Natural killer cell (primary cell): ENCODE results near the gene LRRC17. TPM values are rescaled to one million over a fixed set of nuclear protein-coding genes. Genes with fewer than 3 reads are reported as not detected.

ENCODE experiments used
- ATAC-seq, 3 donors: fragments of 150-1000 bp in 2 of 3; fragments of 200-7000 bp in 1 of 3; cut with Tn5 transposase; 1 replicate in 1 of 3; 2 replicates in 2 of 3; pipeline ENCODE4 v1.10.0; 2021; ENCODE audit warnings: mild to moderate bottlenecking in 2 of 3, moderate library complexity in 2 of 3
- DNase-seq, 2 donors: peaks; one replicate each; pipeline versions ENCODE4 v3.0.0 to v3.0.0-alpha.2; 2013 to 2021; ENCODE audit warnings: mixed read lengths in 1 of 2
- H3K27ac ChIP-seq: one replicate; pipeline ENCODE4 v1.5.1; 2013; ENCODE audit warnings: mild to moderate bottlenecking, low read length
- H3K27me3 ChIP-seq: one replicate; pipeline ENCODE4 v1.6.1; 2013; ENCODE audit warnings: low read length; ENCODE audit not compliant: control insufficient read depth, insufficient read depth
- H3K36me3 ChIP-seq: one replicate; pipeline ENCODE4 v1.6.1; 2013; ENCODE audit warnings: low read length; ENCODE audit not compliant: control insufficient read depth, insufficient read depth
- H3K4me1 ChIP-seq: one replicate; pipeline ENCODE4 v1.6.1; 2013; ENCODE audit warnings: low read length; ENCODE audit not compliant: control insufficient read depth, insufficient read depth
- H3K4me3 ChIP-seq: one replicate; pipeline ENCODE4 v1.5.1; 2013; ENCODE audit warnings: low read length
- H3K9me3 ChIP-seq: one replicate; pipeline ENCODE4 v1.6.1; 2013; ENCODE audit warnings: low read length; ENCODE audit not compliant: control insufficient read depth, insufficient read depth
- H3K27ac Mint-ChIP-seq, 2 donors: one replicate each; pipeline ENCODE4 v1.8.0; 2022; ENCODE audit warnings: mild to moderate bottlenecking in 2 of 2, mixed read lengths in 2 of 2, moderate library complexity in 1 of 2
- H3K27me3 Mint-ChIP-seq, 2 donors: one replicate each; pipeline ENCODE4 v1.8.0; 2022; ENCODE audit warnings: low read depth in 2 of 2, mixed read lengths in 2 of 2
- H3K36me3 Mint-ChIP-seq: one replicate; pipeline ENCODE4 v1.8.0; 2022; ENCODE audit warnings: mixed read lengths
- H3K4me1 Mint-ChIP-seq, 2 donors: one replicate each; pipeline ENCODE4 v1.8.0; 2022; ENCODE audit warnings: mixed read lengths in 2 of 2
- H3K4me3 Mint-ChIP-seq: one replicate; pipeline ENCODE4 v1.8.0; 2022; ENCODE audit warnings: mild to moderate bottlenecking, moderate library complexity, mixed read lengths
- H3K9me3 Mint-ChIP-seq, 2 donors: one replicate each; pipeline ENCODE4 v1.8.0; 2022; ENCODE audit warnings: mixed read lengths in 2 of 2
- WGBS: methylation state at CpG from one replicate; pipeline ENCODE4 v1.1.7; 2013; ENCODE audit warnings: missing lambda C conversion rate; ENCODE audit not compliant: insufficient coverage; 5-methylcytosine and 5-hydroxymethylcytosine counted together
- intact Hi-C: fragments of 100-400 bp; cut with micrococcal nuclease; formaldehyde crosslinking; loops from one replicate; pipeline ENCODE4 v1.14.2; 2022
- total RNA-seq, 4 donors: library from RNA; stranded (reverse); fragments of 120-200 nt in 1 of 4; gene quantifications; one replicate each; pipeline versions ENCODE4 v1.2.3 to v1.2.4, GENCODE V29; 2013 to 2022
- TF ChIP-seq, protein P1 (sequence below): fragments of 200-600 bp; IDR thresholded peaks from one replicate; pipeline ENCODE4 v1.8.0; 2022; ENCODE audit warnings: antibody characterized with exemption

LRRC17 gene
- total RNA-seq, 3 donors from 2014 or later (not counting 1 experiment from before 2014, with no cell fraction given): 0.63 TPM; not detected in 2

DNA sequence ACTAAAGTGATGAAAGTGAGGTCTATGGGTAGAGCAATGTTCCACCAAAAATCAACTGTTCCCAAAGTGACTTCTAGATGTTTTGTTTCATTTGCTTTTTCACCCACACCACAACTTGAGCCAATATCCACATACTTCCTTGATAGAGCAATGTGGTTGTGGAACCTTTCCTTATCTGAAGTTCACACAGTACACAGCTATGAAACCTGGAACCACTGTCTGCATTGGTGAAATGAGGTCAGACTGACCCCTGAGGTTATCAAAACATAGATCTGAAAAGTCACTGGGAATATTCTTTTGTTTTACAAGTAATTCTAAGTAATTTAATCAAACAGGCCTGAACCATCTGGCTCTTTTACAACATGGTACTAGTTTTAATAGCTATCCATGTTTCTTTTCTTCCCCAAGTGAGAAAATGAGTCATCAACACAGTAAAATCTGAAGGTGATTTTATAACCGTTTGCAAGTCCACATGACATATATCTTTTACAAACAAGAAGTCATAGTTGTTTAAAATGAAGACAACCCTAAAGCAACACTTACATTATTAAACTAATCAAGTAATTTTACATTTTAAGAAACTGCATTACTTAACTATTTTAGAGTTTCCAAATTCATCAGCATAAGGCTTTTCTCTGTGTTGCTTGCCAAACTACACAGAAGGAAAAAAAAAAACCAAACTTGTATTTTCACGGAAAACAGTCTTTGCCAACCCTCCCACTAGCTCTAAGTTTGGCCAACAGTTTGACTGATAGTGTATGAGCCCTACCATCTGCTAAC, 80.3 kb downstream of the LRRC17 start:
- Histone ChIP-seq H3K27me3 (no peaks in the 10 kb centered on the region), H3K4me1 (no peaks in the 10 kb centered on the region), H3K9me3 (no peaks in the 10 kb centered on the region), H3K36me3 (no peaks in the 10 kb centered on the region), H3K4me3 (no peak overlapping the region), H3K27ac (no peak overlapping the region)
- no peak overlapping the region for H3K4me3 Mint-ChIP-seq
- WGBS: 33% methylated on average over 1 of the region's 2 CpGs
- no peak for ATAC-seq
- H3K27ac Mint-ChIP-seq: no peak overlapping the region
- H3K27me3 Mint-ChIP-seq: peaks cover 0 to 4% of the 10 kb centered on the region in 2 donors
- H3K4me1 Mint-ChIP-seq: no peaks in the 10 kb centered on the region
- intact Hi-C loops: no loop called here
- TF ChIP-seq, protein P1, sequence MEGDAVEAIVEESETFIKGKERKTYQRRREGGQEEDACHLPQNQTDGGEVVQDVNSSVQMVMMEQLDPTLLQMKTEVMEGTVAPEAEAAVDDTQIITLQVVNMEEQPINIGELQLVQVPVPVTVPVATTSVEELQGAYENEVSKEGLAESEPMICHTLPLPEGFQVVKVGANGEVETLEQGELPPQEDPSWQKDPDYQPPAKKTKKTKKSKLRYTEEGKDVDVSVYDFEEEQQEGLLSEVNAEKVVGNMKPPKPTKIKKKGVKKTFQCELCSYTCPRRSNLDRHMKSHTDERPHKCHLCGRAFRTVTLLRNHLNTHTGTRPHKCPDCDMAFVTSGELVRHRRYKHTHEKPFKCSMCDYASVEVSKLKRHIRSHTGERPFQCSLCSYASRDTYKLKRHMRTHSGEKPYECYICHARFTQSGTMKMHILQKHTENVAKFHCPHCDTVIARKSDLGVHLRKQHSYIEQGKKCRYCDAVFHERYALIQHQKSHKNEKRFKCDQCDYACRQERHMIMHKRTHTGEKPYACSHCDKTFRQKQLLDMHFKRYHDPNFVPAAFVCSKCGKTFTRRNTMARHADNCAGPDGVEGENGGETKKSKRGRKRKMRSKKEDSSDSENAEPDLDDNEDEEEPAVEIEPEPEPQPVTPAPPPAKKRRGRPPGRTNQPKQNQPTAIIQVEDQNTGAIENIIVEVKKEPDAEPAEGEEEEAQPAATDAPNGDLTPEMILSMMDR: no peak
- no peaks in the 10 kb centered on the region for H3K9me3 Mint-ChIP-seq
- H3K36me3 Mint-ChIP-seq: no peaks in the 10 kb centered on the region
- DNase-seq: no peak

DNA sequence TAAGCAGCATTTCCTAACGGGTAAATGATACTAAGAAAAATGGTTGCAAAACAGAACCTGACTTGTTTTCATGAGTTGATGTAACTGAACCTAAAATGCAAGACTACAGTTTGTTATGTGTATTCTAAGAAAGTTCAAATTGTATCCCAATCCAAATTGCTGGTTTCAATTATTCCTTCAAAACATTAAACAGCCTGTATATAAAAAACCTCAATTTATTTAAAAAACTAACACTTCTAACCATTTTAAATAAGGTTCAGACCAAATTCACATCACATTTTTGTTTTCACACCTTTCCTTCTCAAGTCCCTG, 80.9 kb downstream of the LRRC17 start:
- H3K4me1 ChIP-seq: no peaks in the 10 kb centered on the region
- H3K36me3 ChIP-seq: no peaks in the 10 kb centered on the region
- TF ChIP-seq, protein P1: no peak

DNA sequence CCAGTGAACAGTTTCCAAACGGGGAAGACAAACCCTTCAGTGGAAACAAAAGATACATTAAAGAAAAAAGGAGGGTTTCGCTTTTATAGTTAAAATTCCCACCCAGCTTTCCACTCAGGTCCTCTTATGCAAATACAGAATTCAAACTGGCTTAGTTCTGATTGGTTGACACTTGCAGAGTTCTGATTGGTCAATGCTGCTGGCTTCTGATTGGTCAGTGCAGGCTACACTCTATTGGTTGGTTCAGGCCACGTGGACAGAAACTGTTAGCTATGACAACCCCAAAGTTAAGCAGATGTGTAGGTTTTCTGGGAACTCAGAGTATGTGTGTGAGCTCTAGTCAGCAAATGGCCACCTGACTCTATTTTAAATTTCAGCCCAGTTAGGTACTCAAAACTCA, 81.8 kb downstream of the LRRC17 start:
- Mint-ChIP-seq H3K27ac (no peak overlapping the region), H3K4me3 (no peak overlapping the region), H3K36me3 (no peaks in the 10 kb centered on the region), H3K4me1 (no peaks in the 10 kb centered on the region), H3K9me3 (peaks cover 0 to 2% of the 10 kb centered on the region in 2 donors), H3K27me3 (no peaks in the 10 kb centered on the region)
- DNase-seq (no peak), ATAC-seq (no peak)
- no peak overlapping the region for H3K4me3 ChIP-seq
- TF ChIP-seq, protein P1: no peak
- 85% methylated on average over 1 of the region's 3 CpGs for WGBS
- no peaks in the 10 kb centered on the region for H3K9me3 ChIP-seq
- no peak overlapping the region for H3K27ac ChIP-seq
- H3K4me1 ChIP-seq: no peaks in the 10 kb centered on the region
- H3K27me3 ChIP-seq: no peaks in the 10 kb centered on the region
- no peaks in the 10 kb centered on the region for H3K36me3 ChIP-seq
- intact Hi-C loops: no loop called here

More for the DNA sequence above, 80.9 kb downstream of the LRRC17 start:
- H3K9me3 Mint-ChIP-seq: no peaks in the 10 kb centered on the region
- H3K27ac Mint-ChIP-seq: no peak overlapping the region
- H3K36me3 Mint-ChIP-seq: no peaks in the 10 kb centered on the region
- H3K27me3 Mint-ChIP-seq: no peaks in the 10 kb centered on the region
- intact Hi-C loops: no loop called here
- H3K4me3 Mint-ChIP-seq: no peak overlapping the region
- no peaks in the 10 kb centered on the region for H3K4me1 Mint-ChIP-seq
- no peak for DNase-seq
- Histone ChIP-seq H3K9me3 (no peaks in the 10 kb centered on the region), H3K27ac (no peak overlapping the region), H3K4me3 (no peak overlapping the region), H3K27me3 (no peaks in the 10 kb centered on the region)
- 60% methylated on average over 1 of the region's 1 CpG for WGBS
- no peak for ATAC-seq

Other genes starting within 250 kb of the LRRC17 start
- gene POLR2J2, start 241.3 kb upstream of the LRRC17 start, total RNA-seq: 10 to 100 TPM; 38.9 to 63.8 (median 49.4) TPM
- 1 to 10 TPM; 5.8 to 8.9 (median 5.9) TPM for gene FAM185A, start 164.0 kb upstream of the LRRC17 start, total RNA-seq
- gene FBXL13, start 161.8 kb downstream of the LRRC17 start, total RNA-seq: under 1 TPM; 0.70 to 0.89 (median 0.85) TPM
- 10 to 100 TPM; 15.0 to 17.2 (median 15.4) TPM for gene ARMC10, start 162.1 kb downstream of the LRRC17 start, total RNA-seq
- gene NAPEPLD, start 236.1 kb downstream of the LRRC17 start, total RNA-seq: 1 to 10 TPM; 5.3 to 6.7 (median 5.9) TPM